HG02884 (cell line): Measurements from ENCODE around the gene BEAN1.

Experiments used
- ATAC-seq: cut with Tn5 transposase; IDR thresholded peaks from one replicate; pipeline ENCODE4 v1.9.1; 2021; ENCODE audit warnings: mild to moderate bottlenecking, moderate library complexity; ENCODE audit not compliant: unreplicated experiment

The BEAN1 gene

DNA sequence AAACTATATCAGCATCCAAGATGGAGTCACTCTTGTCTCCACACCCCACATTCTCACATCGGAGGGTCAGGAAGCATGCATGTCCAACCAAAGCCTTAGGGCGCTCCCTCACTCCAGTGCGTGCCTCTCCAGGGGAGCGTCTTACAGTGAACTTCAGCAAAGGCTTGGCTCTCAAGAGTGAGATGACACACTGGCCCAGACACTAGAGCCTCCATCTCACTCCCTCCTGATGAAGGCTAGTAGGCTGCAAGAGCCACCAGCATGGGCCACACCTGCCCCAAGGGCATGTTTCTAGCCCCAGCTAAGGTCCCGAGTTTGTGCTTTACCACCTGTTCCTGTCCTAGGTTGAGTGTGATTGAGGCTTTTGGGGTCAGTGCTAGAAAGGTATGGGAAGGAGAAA is 40.5 kb downstream of the BEAN1 start:
- no peak for ATAC-seq

DNA sequence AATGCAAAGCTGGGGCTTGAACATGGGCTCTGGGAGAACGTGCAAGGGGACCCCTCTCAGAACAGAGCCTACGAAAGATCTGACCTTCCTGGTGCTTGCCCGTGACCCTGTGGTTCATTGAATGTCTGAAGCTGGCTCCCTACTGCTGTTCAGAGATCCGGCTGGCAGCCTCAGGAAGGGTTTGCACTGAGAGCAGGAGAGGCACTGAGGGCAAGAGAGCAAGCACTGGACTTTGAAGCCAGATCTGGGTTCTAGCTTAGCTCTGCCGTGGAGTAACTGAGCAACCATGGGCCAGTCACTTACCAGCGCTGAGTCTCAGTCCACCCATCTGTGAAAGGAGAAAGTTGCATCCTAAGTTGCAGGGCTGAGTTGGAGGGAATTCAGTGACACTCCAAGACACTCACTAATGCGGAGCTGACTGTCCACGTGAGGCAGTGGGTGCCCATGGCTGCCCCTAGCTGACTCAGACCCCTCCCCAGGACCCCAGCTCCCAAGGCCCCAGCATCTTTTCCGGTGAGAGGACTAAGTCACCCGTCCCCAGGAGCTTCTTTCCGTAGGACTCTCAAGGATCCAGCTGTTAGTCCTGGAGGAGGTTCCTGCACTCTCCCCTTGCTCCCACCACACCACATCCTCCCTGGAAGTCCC is 41.3 kb downstream of the BEAN1 start:
- ATAC-seq = no peak

DNA sequence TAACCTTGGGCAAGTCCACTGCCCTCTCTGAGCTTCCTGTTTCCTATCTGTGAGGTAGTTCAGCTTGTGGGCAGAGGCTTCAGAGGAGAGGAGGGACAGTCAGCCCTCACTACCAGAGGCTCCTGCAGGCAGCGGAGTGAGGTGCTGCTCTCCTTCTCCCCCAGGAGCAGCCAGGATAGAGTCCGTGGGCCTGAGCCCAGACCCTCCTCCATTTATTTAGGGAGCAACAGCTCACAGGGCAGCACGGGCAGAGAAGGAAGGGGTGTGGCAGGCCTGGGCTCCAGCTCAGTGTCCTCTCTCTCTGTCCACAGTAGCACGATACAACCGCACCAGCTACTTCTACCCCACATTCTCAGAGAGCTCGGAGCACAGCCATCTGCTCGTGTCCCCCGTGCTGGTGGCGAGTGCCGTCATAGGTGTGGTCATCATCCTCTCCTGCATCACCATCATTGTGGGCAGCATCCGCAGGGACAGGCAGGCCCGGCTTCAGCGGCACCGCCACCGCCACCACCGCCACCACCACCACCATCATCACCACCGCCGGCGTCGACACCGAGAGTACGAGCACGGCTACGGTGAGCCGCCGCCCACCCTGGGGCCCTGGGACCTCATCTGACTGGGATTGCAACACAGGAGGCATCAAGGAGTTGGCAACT is 42.3 kb downstream of the BEAN1 start:
- no peak for ATAC-seq

DNA sequence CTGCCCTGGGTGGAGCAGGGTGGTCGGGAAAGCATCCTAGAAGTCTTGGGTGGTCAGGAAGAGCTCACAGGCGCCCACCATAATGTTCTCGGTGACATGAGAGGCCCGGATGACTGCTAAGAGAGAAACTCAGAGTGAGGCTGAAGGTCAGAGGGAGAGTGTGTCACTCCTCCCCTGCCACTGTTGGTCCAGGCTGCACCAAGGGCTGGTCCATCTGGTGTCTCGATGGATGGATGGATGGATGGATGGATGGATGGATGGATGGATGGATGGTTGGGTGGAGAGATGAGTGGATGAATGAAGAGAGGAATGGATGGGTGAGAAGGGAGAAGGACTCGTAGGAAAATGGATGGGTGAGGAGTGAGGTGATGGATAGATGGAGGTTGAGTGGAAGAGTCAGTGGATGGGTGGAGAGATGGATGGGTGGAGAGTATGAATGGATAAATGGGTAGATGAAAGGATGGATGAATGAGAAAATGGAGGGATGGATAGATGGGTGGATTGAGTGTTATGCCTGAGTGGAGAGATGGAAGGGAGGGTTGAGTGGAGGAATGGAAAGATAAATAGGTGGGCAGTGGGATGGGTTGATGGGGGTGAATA is 43.0 kb downstream of the BEAN1 start:
- no peak for ATAC-seq

DNA sequence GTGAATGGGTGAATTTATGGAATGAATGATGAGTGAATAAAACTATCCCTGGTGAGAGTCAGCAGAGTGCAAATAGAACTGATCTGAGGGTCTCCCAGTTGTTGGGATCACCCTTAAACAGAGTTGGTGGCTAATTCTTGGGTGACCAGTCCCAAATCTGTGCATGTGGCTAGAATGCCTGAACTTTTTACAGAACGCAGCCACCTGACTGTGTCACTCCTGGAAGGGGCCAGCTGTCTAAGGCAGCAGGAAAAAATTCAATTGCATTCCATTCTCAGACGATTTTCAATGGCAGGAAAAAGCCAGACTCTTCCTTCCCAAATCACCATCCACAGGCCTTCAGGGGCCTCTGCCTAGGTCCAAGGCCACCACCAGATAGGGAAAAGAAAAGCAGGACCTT is 43.5 kb downstream of the BEAN1 start:
- no peak for ATAC-seq

DNA sequence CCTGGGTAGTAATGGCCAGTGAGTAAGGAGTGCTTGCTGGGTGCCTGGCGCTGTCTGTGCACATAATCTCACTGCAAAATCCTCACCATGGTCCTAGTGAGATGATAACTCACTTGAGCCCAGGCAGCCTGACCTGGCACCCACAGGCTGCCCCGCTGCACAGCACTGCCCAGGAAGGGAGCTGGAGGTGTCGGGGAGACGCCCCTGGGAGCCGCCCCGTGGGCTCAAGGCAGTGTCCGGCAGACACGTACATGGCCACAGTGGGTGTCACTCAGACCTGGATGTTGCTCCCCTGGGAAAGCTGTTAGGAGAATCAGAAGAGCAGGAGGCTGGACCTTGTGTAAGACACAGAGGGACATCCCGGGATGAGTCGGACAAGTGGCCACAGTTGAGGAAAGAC is 44.2 kb downstream of the BEAN1 start:
- no peak for ATAC-seq

DNA sequence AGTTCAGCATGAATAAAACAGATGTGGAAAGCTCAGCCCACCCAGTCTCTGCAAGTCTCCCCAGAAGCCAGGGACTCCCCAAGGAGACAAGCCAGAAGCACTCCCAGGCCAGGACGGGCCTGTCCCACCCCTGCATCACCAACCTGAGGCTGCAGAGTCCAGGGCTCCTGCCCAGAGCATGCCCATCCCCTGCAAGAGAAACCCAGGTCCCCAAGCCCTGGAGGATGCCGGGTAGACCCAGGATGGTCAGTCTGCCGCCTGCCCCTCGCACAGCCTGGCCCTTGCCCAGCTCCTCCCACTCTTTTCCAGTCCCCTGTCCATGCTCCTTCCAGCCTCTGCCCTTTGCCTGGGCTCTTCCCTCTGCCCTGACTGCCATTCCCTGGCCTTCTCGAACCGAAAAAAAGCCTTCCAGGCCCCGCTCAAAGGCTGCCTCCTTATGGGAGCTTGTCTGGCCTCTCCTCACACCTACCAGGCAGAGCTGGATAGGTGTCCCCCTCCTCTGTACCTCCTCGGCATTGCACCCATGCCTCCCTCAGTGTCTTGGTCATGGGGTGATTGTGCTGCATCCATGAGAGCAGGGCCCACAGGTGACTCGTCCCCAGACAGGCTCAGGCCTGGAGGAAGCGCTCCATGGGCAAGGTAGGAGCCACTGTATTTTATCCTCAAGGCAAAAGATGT is 44.8 kb downstream of the BEAN1 start:
- ATAC-seq = no peak

DNA sequence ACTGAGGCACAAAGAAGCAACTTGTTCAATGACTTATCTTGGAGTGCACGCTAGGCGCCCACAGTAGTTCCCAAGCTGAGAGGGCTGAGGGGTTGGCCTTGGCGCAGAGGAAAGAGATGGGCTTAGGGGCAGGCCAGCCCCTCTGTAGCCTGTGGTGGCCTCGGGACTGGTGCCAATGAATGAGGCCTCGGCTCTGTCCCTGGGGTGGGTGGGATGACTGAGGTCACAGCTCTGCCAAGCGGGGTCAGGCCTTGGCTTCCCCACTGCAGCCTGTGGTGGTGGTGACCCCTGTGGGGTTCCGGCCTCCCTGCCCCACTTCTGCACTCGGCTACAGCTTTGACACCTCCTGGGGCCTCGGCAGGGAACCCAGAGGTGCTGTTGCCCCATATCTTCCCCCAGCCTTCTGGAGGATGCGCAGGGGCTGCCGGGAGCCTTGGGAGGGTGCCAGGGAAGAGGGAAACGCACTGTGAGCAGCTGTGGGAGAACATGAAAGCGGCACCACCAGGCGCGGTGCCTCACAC is 46.0 kb downstream of the BEAN1 start:
- ATAC-seq = no peak

DNA sequence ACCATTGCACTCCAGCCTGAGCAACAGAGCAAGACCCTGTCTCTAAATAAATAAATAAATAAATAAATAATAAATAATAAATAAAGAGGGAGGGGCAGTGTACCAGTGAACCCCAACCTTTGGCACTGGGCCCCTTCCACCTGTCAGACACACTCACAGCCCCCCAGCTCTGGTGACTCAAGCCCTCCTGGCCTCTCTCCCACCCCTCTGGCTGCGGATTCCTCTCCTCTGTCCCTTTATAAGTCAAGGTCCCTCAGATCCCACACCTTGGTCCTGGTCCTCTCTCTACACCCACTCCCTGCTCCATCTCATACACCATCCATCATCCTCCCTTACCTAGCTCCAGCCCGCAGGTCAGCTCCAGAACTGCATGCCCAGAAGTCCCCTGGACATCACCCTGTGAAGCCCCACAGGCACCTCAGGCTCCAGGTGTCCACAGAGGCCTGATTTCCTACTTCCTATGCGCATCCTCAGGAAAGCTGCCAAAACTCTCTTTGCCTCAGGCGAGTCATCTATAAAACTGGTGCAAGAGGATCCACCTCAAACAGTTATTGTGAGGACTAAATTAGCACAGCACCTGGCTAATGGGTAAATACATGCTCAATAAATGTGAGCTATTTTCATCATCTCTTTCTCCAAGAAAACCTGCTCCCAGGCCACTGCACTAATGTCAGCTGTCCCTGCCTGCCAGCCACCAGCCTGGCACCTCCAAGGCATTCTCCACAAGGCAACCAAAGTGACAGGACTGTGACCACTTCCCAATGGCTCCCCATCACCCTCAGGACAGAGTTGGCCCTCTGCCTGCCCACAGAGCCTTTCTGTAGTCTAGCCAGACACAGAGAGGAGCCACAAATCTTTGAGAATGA is 46.8 kb downstream of the BEAN1 start:
- no peak for ATAC-seq

DNA sequence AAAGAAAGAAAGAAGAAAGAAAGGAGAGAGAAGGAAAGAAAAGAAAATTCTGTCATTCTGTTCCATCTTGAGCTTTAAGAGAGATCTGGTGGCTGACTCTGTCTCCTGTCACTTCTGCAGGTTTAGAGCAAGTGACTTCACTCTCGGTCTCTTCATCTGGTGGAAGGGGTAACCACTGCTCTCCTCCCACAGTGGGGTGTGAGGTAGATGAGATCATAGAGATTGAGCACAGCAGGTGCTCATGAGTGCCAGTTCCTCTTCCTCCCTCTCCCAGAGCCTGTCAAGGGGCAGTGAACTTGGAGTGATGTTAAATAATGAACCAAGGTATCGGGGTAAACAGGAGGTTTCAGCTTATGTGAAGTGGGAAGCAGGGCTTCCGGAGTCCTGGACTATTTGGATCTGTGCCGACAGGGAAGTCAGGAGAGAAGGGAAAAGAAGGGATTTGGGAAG is 47.7 kb downstream of the BEAN1 start:
- peak; percentile 92 for ATAC-seq

DNA sequence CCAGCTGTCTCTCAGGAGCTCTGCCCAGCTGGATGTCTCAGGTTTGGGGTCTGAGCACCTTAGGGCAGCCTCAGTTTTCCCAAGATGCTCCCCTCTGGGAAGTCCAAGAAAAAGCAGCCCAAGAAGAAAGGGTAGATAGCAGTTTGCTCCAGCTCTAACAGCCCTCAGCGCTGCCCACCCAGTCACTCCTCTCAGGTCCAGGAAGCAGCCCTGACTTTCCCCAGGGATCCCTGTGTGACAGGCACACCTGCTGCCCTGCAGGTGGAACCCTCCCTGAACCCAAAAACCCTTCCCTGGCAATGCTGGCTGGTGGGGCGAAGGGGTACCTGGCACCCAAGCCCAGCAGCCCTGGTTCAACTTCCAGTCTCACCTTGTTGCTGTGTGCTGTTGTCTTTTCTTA is 48.1 kb downstream of the BEAN1 start:
- no peak for ATAC-seq

DNA sequence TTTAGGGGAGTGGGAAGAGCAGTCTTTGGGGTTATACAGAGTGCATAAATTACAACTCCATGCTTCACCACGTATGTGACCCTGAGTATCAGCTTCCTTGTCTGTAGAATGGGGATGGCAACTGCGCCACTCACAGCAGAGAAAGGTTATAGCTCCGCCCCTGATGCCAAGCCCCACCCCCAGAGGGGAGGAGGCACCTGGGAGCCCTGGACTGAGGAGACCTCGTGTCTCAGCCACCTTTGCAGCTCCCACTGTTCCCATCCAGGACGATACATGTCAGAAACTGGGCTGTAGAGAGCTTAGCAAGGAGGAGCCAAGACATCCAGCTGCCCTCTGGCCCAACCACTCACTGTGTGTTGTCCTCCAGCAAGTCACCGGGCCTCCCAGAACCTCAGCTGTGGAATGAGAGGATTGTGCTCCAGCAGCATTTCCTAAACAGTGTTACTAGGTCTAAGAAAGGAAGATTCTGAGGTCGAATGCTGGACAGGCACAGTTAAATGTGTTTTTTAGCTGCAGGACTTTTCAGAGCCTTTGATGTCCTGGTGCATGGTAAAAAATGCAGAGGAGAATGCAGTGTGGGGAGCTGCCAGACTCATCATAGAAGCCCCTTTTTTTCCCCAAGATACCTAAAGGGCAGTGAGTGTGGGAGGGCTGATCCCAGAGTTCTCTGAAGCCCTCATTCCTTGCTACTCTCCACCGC is 49.4 kb downstream of the BEAN1 start:
- ATAC-seq = no peak

DNA sequence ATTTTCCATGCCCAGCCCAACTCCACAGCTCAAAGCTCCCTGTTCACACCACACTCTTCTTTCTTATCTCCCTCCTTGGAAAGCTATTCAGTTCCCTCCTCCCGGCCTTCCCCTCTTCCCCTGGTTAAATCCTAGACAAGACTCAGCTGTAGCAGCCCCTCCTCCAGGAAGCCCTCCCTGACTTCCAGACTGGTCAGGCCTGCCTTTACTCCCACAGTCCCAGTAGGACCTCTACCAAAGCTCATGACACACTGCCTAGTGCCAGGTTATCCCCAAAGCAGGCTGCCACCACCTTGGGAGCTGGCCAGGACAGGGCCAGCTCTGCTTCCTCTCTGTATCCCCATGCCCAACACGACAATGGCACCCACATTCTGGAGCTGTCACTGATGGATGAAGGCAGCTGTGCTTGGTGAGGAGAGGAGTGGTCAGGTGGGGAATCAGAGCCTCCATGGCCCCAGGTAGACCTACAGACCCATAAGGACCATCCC is 50.0 kb downstream of the BEAN1 start:
- ATAC-seq = no peak

DNA sequence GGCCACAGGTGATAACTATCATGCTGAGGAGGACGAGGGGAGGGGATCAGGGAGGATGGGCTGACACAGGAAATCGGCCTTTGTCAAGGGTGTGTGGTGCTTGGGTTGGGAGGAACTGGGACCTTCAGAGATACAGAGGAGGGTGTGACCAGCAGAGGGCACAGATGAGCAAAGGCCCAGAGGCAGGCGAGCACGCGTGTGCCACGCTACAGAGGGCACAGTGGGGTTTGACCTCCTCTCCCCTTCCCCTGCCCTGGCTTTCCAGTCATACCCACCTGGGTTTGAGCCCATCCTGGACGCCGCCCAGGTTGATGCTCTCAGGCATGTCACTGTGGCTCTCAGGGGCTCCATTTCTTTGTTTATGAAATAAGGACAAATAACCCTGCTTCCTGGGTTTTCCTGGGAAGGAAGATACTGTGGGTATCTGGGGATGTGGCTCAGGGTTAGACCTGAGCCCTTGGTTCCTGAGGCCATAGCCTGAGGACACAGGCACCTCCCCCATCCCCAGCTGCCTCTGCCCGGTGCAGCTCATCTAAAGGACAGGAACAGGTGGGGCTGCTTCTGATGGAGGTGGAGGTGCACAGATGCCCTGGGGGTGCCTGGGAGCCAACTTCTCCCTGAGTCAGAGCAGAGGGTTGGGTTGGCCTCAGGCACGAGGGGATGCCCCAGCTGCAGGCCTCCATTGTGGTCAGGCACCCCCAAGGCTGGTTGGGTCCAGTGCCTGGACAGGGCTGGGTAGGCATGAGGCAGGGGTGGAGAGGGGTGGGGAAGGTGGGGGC is 51.8 kb downstream of the BEAN1 start:
- ATAC-seq = peak; percentile 55

DNA sequence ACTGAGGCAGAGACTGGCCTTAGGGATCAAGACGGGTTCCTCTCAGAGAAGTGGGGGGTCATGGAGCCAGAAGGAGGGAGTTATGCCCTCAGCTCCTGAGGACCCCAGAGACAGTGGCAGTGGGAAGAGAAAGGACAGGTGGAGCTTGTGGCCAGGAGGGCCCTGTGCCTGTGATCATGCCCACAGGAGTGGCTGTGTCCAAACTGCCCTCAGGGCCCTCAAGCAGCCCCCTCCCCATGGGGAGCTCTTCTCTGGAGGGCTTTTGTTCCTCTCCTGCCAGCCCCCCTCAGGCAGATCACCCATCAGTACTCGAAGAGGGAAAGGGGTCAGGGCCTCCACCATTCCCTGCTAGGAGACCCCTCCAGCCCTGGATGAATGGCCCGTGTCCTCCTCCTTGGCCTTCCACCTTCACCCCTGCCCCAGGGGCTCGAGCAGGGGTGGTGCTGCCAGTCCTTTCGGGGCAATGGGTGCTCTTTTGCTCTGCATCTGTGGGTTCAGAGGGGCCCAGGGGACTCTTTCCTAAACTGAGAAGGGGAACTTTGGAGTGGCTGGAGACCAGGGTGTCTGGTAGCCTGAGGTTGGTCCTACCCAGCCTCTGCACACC is 52.7 kb downstream of the BEAN1 start:
- no peak for ATAC-seq

DNA sequence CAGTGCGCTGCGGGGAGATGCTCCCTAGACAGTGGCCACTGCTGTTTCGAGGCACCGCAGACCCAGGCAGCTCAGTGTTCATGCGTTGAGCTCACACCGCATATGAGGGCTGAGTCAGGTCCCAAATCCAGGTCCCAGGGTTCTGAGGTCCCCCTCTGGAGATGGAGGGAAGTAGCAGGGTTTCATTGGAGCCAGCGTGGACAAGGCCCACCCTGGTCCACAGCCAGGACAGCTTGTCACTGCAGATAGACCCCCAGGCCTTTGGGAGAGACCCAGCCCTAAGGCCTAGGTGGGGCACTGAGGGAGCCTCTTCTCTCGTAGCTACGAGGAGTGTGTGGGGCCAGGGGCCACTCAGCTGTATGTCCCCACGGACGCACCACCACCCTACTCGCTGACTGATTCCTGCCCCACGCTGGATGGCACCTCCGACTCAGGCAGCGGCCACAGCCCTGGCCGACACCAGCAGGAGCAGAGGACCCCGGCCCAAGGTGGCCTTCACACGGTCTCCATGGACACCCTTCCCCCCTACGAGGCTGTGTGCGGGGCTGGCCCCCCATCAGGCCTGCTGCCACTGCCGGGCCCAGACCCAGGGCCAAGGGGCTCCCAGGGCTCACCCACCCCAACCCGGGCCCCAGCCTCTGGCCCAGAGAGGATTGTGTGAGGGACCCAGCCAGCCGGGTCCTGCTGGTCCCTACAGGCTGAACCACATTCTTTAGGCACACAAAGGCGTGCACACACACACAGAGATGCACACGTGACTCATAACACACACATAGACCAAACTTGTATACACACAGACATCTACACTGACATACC is 53.4 kb downstream of the BEAN1 start:
- ATAC-seq = no peak

DNA sequence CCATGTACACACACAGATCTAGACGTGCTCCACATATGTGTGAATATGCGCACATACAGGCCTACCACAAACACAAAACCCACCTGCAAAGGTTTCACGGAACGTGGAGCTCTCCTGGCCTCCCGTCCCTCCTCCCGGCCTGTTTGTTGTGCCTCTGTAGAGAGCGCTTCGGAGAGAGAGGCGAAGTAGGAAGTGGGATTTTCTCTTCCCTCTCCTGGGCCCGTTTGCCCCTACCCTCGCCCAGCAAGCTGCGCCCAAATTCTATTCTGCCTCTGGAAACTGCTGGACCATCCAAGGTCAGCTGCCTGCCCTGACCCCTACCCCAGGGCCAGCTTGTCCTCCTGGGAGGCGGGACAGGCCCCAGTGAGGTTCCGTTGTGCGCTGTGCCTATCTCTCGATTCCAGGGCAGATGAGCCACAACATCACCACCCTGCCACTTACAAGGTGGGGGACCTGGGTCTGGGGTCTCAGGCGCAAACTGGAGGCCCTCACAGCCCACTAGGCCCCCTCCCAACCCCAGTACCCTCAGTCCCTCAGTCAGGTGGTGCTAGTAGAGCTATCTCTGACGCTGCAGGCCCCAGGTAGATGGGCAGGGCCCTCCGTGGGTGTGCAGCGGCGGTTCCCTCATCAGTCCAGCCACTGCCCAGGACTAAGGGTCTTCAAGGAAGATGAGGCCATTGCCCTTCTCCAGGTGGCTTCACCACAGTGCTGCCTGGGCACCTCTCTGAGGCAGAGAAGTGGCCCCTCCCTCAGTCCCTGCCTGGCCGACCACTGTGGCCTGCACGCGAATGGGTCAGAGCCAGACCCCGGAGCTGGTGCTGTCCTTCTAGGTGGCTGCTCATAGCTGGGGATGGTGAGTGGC is 54.2 kb downstream of the BEAN1 start:
- no peak for ATAC-seq
